HUES6 (cell line): ENCODE results near the gene TRERF1.

Source experiments
- H3K27ac ChIP-seq: 2 replicates; pipeline ENCODE4 v1.7.0; 2013; ENCODE audit warnings: low read depth, mild to moderate bottlenecking, low read length, inconsistent platforms
- H3K27me3 ChIP-seq: 2 replicates; pipeline ENCODE4 v1.6.1; 2013; ENCODE audit warnings: low read length; ENCODE audit not compliant: control insufficient read depth, insufficient read depth
- H3K36me3 ChIP-seq: 2 replicates; pipeline ENCODE4 v1.6.1; 2013; ENCODE audit warnings: low read length; ENCODE audit not compliant: control insufficient read depth, insufficient read depth
- H3K4me1 ChIP-seq: 2 replicates; pipeline ENCODE4 v1.6.1; 2013; ENCODE audit warnings: low read length; ENCODE audit not compliant: control insufficient read depth, insufficient read depth
- H3K4me3 ChIP-seq: 2 replicates; pipeline ENCODE4 v1.5.1; 2013; ENCODE audit warnings: low read depth, low read length
- H3K9ac ChIP-seq: one replicate; pipeline ENCODE4 v1.6.1; 2013; ENCODE audit warnings: mild to moderate bottlenecking, low read length
- H3K9me3 ChIP-seq: 2 replicates; pipeline ENCODE4 v1.6.1; 2013; ENCODE audit warnings: low read depth, low read length; ENCODE audit not compliant: control insufficient read depth, insufficient read depth

Gene TRERF1

GRCh38 chr6:42420741-42421140, 31.0 kb downstream of the TRERF1 start:
- Histone ChIP-seq H3K9ac (no peak overlapping the region), H3K27me3 (no peaks in the 10 kb centered on the region; the same call in 1 of the 2 replicates), H3K4me3 (no peak overlapping the region), H3K36me3 (no peaks in the 10 kb centered on the region), H3K9me3 (no peaks in the 10 kb centered on the region), H3K4me1 (peaks cover 17% of the 10 kb centered on the region), H3K27ac (no peak overlapping the region)

DNA sequence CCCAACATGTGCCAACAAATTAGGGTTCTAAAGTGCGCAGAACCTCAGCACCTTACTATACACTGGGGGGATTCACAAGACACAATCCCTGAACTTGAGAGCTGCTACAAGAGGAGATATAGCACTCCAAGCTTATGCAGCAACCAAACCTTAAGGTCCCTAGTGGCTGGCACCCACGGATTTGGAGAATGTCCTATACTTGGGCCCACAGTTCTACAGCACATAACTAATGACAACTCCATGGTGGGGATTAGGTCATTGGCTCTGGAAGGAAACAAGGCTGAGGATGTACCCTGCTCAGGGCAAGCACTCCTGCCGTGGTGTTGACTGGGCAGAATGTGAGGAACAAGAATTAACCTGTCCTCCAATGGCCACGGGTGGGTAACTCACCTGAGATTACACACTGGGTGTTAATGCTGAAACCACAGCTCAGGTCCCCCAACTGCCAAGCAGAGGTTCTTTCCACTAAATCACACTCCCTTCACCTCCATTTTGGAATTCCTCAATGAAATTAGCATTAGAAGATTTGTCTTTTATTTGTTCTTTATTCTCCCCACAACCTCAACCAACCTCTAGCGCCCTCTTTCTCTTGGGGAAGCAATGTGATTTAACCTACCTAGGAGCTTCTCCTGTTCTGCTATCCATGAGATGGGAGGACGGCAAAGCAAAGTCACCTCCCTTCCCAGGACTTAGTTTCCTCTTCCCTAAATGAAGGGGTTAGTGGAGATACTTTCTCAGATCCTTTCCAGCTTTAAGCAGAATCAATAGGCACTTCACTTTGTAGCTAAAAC, 32.0 kb downstream of the TRERF1 start:
- no peak overlapping the region for H3K27ac ChIP-seq
- H3K36me3 ChIP-seq: no peaks in the 10 kb centered on the region
- no peaks in the 10 kb centered on the region for H3K9me3 ChIP-seq

DNA sequence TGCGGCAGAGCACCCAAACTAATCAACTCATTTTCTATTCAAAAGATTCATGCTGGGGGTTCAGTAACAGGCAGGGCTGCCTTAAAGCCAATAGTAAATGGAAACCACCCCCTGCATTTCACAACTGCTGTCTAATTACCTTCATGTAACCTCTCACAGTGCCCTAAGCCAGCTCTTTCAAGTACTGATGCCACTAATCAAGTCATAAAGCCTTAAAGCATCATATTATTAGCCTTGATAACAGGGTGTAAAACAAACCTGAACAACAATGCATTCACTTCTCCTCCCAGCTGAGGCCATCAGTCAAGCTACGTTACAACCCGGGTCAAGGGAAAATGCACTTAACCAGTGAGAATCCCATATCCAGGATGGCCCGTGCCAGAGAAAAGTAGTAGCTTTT, 33.0 kb downstream of the TRERF1 start:
- no peaks in the 10 kb centered on the region; the same call in 1 of the 2 replicates for H3K27me3 ChIP-seq
- peaks cover 25% of the 10 kb centered on the region for H3K4me1 ChIP-seq
- no peaks in the 10 kb centered on the region for H3K36me3 ChIP-seq
- no peaks in the 10 kb centered on the region for H3K9me3 ChIP-seq
- H3K4me3 ChIP-seq: no peak overlapping the region
- no peak overlapping the region for H3K9ac ChIP-seq
- H3K27ac ChIP-seq: no peak overlapping the region

More for the DNA sequence above, 32.0 kb downstream of the TRERF1 start:
- Histone ChIP-seq H3K4me1 (peaks cover 18% of the 10 kb centered on the region), H3K9ac (no peak overlapping the region), H3K27me3 (no peaks in the 10 kb centered on the region; the same call in 1 of the 2 replicates), H3K4me3 (no peak overlapping the region)

DNA sequence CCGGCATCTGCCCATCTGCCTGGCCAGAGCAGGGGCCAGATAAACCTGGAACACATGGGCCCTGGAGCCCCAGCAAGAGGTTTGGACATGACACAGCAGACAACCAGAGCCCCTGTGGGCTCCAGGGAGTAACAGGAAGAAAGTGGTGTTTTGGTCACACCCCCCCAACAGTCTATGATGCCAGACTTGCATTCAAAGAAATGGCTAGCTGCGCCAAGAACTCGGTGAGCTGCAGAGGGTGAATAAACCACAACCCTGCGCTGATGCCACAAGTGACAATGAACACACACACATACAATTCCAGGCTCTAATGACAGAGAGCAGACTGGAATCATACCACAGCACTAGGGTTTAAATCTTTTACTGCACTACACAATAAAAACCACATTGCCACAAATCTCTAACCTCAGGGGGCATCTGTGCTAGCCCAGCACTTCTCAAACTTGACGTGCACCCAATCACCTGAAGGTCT, 34.0 kb downstream of the TRERF1 start:
- peaks cover 25% of the 10 kb centered on the region for H3K4me1 ChIP-seq
- no peaks in the 10 kb centered on the region; the same call in 1 of the 2 replicates for H3K27me3 ChIP-seq
- H3K4me3 ChIP-seq: no peak overlapping the region
- H3K27ac ChIP-seq: no peak overlapping the region
- H3K9ac ChIP-seq: no peak overlapping the region
- no peaks in the 10 kb centered on the region for H3K36me3 ChIP-seq
- H3K9me3 ChIP-seq: no peaks in the 10 kb centered on the region

DNA sequence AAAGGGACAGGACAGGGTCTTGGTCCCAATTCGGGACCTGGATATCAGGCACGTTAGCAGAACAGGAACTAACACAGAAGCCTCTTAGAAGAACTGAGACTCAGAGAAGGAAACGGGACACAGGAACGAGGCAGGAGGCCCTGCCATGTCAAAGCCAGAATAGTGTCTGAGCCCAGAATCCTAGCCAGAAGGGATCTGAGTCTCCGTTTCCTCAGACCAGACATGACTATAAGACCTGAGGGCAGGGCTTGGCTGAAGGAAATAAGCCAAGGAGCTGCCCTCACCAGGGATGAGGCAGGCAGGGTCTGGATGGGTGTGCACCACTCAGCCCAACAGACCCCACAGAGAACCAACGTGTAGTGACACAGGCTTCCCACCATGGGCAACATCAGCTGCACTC, 40.3 kb downstream of the TRERF1 start:
- peaks cover 20% of the 10 kb centered on the region for H3K4me1 ChIP-seq
- peaks cover 3% of the 10 kb centered on the region; the same call in 1 of the 2 replicates for H3K27me3 ChIP-seq
- no peak overlapping the region for H3K4me3 ChIP-seq
- no peak overlapping the region for H3K9ac ChIP-seq
- H3K9me3 ChIP-seq: no peaks in the 10 kb centered on the region
- no peak overlapping the region for H3K27ac ChIP-seq
- no peaks in the 10 kb centered on the region for H3K36me3 ChIP-seq

DNA sequence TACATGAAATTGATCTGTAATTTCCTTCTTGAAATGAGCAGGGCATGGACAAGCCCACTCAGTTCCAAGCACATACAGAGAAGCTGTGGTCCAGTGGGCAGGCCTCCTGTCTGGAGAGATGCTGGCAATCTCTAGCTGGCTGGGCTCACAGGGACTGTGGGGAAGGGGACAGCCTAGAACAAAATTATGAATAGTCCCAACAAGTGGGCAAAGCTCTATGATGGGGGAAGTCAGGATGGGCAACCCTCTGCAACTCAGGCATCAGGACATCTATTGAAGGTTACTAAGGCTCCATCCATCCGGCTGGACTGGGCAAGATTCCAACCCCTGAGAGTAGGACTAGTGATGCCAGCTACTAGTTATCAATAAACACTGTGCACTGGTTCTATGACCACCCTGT, 40.9 kb downstream of the TRERF1 start:
- no peaks in the 10 kb centered on the region for H3K36me3 ChIP-seq
- no peak overlapping the region for H3K27ac ChIP-seq
- H3K4me1 ChIP-seq: peaks cover 20% of the 10 kb centered on the region
- peaks cover 4% of the 10 kb centered on the region; the same call in 1 of the 2 replicates for H3K27me3 ChIP-seq
- H3K9ac ChIP-seq: no peak overlapping the region
- no peaks in the 10 kb centered on the region for H3K9me3 ChIP-seq
- no peak overlapping the region for H3K4me3 ChIP-seq

GRCh38 chr6:42409581-42409980, 42.1 kb downstream of the TRERF1 start:
- Histone ChIP-seq H3K27me3 (peaks cover 4% of the 10 kb centered on the region; the same call in 1 of the 2 replicates), H3K9me3 (no peaks in the 10 kb centered on the region), H3K4me1 (peaks cover 24% of the 10 kb centered on the region), H3K36me3 (no peaks in the 10 kb centered on the region), H3K4me3 (no peak overlapping the region), H3K27ac (no peak overlapping the region), H3K9ac (no peak overlapping the region)

DNA sequence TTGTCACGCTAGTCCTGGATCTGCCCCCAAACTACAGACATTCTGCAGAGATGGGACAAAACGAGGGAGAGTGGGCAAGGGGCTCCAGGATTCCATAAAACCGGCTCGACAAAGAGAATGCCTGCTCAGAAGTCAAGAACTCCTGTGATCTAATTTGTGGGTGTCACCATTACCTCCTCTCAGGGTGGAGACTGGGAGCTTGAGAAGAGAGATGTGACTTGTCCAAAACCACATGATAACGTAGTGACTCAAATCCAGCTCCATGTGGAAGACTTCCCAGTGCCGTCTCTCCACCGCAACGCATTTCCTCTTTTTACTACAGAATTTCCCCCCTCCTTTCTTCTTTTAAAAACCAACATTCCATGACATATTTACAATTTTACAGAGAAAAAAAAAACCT, 44.3 kb downstream of the TRERF1 start:
- no peak overlapping the region for H3K4me3 ChIP-seq
- H3K36me3 ChIP-seq: no peaks in the 10 kb centered on the region
- H3K9me3 ChIP-seq: no peaks in the 10 kb centered on the region
- H3K27ac ChIP-seq: no peak overlapping the region
- H3K27me3 ChIP-seq: peaks cover 4% of the 10 kb centered on the region; the same call in 1 of the 2 replicates
- no peak overlapping the region for H3K9ac ChIP-seq
- peaks cover 37% of the 10 kb centered on the region for H3K4me1 ChIP-seq

GRCh38 chr6:42406306-42407280, 45.1 kb downstream of the TRERF1 start:
- Histone ChIP-seq H3K4me1 (peaks cover 39% of the 10 kb centered on the region), H3K9ac (no peak overlapping the region), H3K4me3 (no peak overlapping the region), H3K36me3 (no peaks in the 10 kb centered on the region), H3K9me3 (no peaks in the 10 kb centered on the region), H3K27ac (no peak overlapping the region), H3K27me3 (peaks cover 4% of the 10 kb centered on the region; the same call in 1 of the 2 replicates)

DNA sequence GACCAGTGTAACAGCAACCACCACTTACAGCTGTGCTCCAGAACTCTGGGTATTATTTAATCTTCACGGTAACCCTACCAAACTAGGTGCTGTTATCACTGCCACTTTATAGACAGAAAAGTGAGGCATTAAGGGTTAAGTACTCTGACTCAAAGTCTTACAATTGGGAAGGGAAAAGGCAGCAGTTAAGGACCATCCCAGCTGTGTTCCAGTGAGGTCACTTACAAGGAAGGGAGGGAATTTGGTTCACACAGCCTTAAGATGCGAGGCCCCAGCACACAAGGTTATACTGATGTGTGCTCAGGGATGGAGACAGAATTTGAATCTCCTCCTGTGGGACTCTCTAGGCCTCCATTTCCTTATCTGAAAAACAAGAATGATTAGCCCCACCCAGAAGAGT, 46.7 kb downstream of the TRERF1 start:
- Histone ChIP-seq H3K27me3 (peaks cover 4% of the 10 kb centered on the region; the same call in 1 of the 2 replicates), H3K4me3 (no peak overlapping the region), H3K4me1 (peaks cover 39% of the 10 kb centered on the region), H3K36me3 (no peaks in the 10 kb centered on the region), H3K9ac (no peak overlapping the region), H3K9me3 (no peaks in the 10 kb centered on the region), H3K27ac (no peak overlapping the region)
